H1 (cell line): ENCODE data around the gene PITPNB. TPM values are rescaled to one million over a fixed set of nuclear protein-coding genes. Genes with fewer than 3 reads are reported as not detected.

Experiments
- CTCF ChIA-PET: fragments of 300-600 bp; sonication (Branson Sonifier 250); formaldehyde crosslinking; loops from one replicate; lab custom pipeline; 2021; ENCODE audit not compliant: partially characterized antibody; lab: Charles Lee
- POLR2A ChIA-PET: fragments of 300-600 bp; sonication (Branson Sonifier 250); formaldehyde crosslinking; loops from one replicate; lab custom pipeline; 2021; ENCODE audit warnings: inconsistent platforms; ENCODE audit not compliant: partially characterized antibody; lab: Charles Lee
- DNase-seq, 2 experiments: peaks; one replicate each; pipeline versions ENCODE4 v3.0.0 to v3.0.0-alpha.2; 2010 to 2022; ENCODE audit warnings: low spot score in 2 of 2, low read depth in 1 of 2, mixed read lengths in 1 of 2
- FAIRE-seq: peaks from 2 replicates; lab custom pipeline; 2011; peaks lifted over from hg19 to GRCh38; lab: Jason Lieb, UNC
- H2AFZ ChIP-seq: 2 replicates; pipeline ENCODE4 v1.8.1; 2012; ENCODE audit warnings: low read length, inconsistent platforms
- H2AK5ac ChIP-seq: 2 replicates; pipeline ENCODE4 v1.6.1; 2013; ENCODE audit warnings: low read depth, low read length
- H2BK120ac ChIP-seq: replicated peaks from 2 replicates; pipeline ENCODE3; 2013; ENCODE audit warnings: low read depth, low read length, inconsistent platforms
- H2BK12ac ChIP-seq: 2 replicates; pipeline ENCODE4 v1.6.1; 2013; ENCODE audit warnings: low read depth, low read length
- H2BK15ac ChIP-seq: 2 replicates; pipeline ENCODE4 v1.6.1; 2013; ENCODE audit warnings: low read length
- H2BK20ac ChIP-seq: 2 replicates; pipeline ENCODE4 v1.6.1; 2013; ENCODE audit warnings: low read length
- H2BK5ac ChIP-seq: 2 replicates; pipeline ENCODE4 v1.6.1; 2013; ENCODE audit warnings: low read depth, low read length
- H3K14ac ChIP-seq: 2 replicates; pipeline ENCODE4 v1.6.1; 2013; ENCODE audit warnings: inconsistent platforms; ENCODE audit not compliant: insufficient read length
- H3K18ac ChIP-seq: 2 replicates; pipeline ENCODE4 v1.6.1; 2013; ENCODE audit warnings: low read length; ENCODE audit errors: extremely low read depth
- H3K23ac ChIP-seq: 2 replicates; pipeline ENCODE4 v1.6.1; 2013; ENCODE audit warnings: inconsistent platforms; ENCODE audit not compliant: insufficient read length
- H3K23me2 ChIP-seq: 2 replicates; pipeline ENCODE4 v1.6.1; 2013; ENCODE audit warnings: low read depth, low read length
- H3K27ac ChIP-seq: 2 replicates; pipeline ENCODE4 v1.6.1; 2011; ENCODE audit warnings: low read depth, low read length, inconsistent platforms
- H3K27me3 ChIP-seq, 4 experiments: replicated peaks in 1 of 4; 1 replicate in 1 of 4; 2 replicates in 3 of 4; pipeline versions ENCODE4 v1.6.1 to v1.8.1; 2011 to 2013; ENCODE audit warnings: low read length in 3 of 4, mild to moderate bottlenecking in 3 of 4, inconsistent platforms in 2 of 4, mixed read lengths in 2 of 4, moderate library complexity in 1 of 4; ENCODE audit not compliant: control insufficient read depth in 3 of 4, insufficient read depth in 3 of 4; ENCODE audit errors: extremely low read depth in 1 of 4
- H3K36me3 ChIP-seq, 4 experiments: 2 replicates each; pipeline versions ENCODE4 v1.6.1 to v1.8.1; 2011 to 2013; ENCODE audit warnings: mild to moderate bottlenecking in 4 of 4, low read length in 3 of 4, moderate library complexity in 2 of 4, control low read depth in 1 of 4, inconsistent platforms in 1 of 4; ENCODE audit not compliant: insufficient read depth in 4 of 4, control insufficient read depth in 2 of 4
- H3K4ac ChIP-seq: replicated peaks from 2 replicates; pipeline ENCODE3; 2013; ENCODE audit warnings: low read length, low read depth, mixed read lengths, inconsistent platforms; ENCODE audit not compliant: insufficient read length
- H3K4me1 ChIP-seq, 4 experiments: replicated peaks in 1 of 4; 1 replicate in 1 of 4; 2 replicates in 3 of 4; pipeline versions ENCODE4 v1.6.1 to v1.8.1; 2011 to 2013; ENCODE audit warnings: low read length in 3 of 4, inconsistent platforms in 2 of 4, mixed read lengths in 1 of 4; ENCODE audit not compliant: insufficient read depth in 4 of 4, control insufficient read depth in 3 of 4
- H3K4me2 ChIP-seq, 2 experiments: 2 replicates each; pipeline versions ENCODE4 v1.6.1 to v1.8.1; 2011 to 2013; ENCODE audit warnings: low read depth in 2 of 2, low read length in 2 of 2, control low read depth in 1 of 2, inconsistent platforms in 1 of 2, mild to moderate bottlenecking in 1 of 2; ENCODE audit not compliant: insufficient read depth in 1 of 2
- H3K4me3 ChIP-seq, 4 experiments: fragments of 200-600, 300-600 bp in 1 of 4; sonication (generic), shearing (Covaris generic), sonication (Bioruptor Twin) in 1 of 4; 2 replicates each; pipeline versions ENCODE4 v1.5.1 to v1.8.1; 2011 to 2016; ENCODE audit warnings: low read length in 4 of 4, low read depth in 3 of 4, control low read depth in 2 of 4, inconsistent platforms in 2 of 4, mild to moderate bottlenecking in 2 of 4, mixed read lengths in 1 of 4, moderate library complexity in 1 of 4; ENCODE audit not compliant: insufficient read depth in 2 of 4; ENCODE audit errors: extremely low read depth in 1 of 4
- H3K56ac ChIP-seq: replicated peaks from 2 replicates; pipeline ENCODE3; 2013; ENCODE audit warnings: low read depth, mild to moderate bottlenecking, mixed read lengths, low read length, inconsistent platforms; ENCODE audit not compliant: insufficient read length
- H3K79me1 ChIP-seq: 2 replicates; pipeline ENCODE4 v1.6.1; 2013; ENCODE audit warnings: low read depth, low read length, control low read depth
- H3K79me2 ChIP-seq, 2 experiments: 2 replicates each; pipeline versions ENCODE4 v1.6.1 to v1.8.1; 2012 to 2013; ENCODE audit warnings: low read length in 2 of 2, mild to moderate bottlenecking in 2 of 2, inconsistent platforms in 1 of 2; ENCODE audit not compliant: insufficient read depth in 2 of 2, control insufficient read depth in 1 of 2
- H3K9ac ChIP-seq, 4 experiments: replicated peaks in 1 of 4; 1 replicate in 1 of 4; 2 replicates in 3 of 4; pipeline versions ENCODE4 v1.6.1 to v1.8.1; 2011 to 2013; ENCODE audit warnings: low read depth in 3 of 4, low read length in 3 of 4, control low read depth in 2 of 4, mild to moderate bottlenecking in 2 of 4, moderate library complexity in 2 of 4, inconsistent platforms in 1 of 4; ENCODE audit errors: extremely low read depth in 1 of 4
- H3K9me3 ChIP-seq, 2 experiments: 2 replicates each; pipeline versions ENCODE4 v1.6.1 to v1.8.1; 2012 to 2013; ENCODE audit warnings: mild to moderate bottlenecking in 2 of 2, moderate library complexity in 2 of 2, control low read depth in 1 of 2, inconsistent platforms in 1 of 2, low read depth in 1 of 2, low read length in 1 of 2, mixed read lengths in 1 of 2; ENCODE audit not compliant: insufficient read depth in 2 of 2
- H4K20me1 ChIP-seq, 2 experiments: replicated peaks in 1 of 2; 2 replicates each; pipeline versions ENCODE3 to v1.8.1; 2011 to 2013; ENCODE audit warnings: inconsistent platforms in 2 of 2, low read length in 2 of 2, mild to moderate bottlenecking in 1 of 2; ENCODE audit not compliant: insufficient read depth in 2 of 2, control insufficient read depth in 1 of 2
- H4K5ac ChIP-seq: 2 replicates; pipeline ENCODE4 v1.6.1; 2013; ENCODE audit warnings: low read length, low read depth, mixed read lengths, inconsistent platforms; ENCODE audit not compliant: insufficient read length
- H4K8ac ChIP-seq: 2 replicates; pipeline ENCODE4 v1.8.0; 2013; ENCODE audit warnings: mild to moderate bottlenecking, moderate library complexity, low read length, inconsistent platforms; ENCODE audit not compliant: insufficient read depth; ENCODE audit errors: extremely low read depth
- H4K91ac ChIP-seq: replicated peaks from 2 replicates; pipeline ENCODE3; 2013; ENCODE audit warnings: low read length, mixed read lengths, inconsistent platforms; ENCODE audit not compliant: insufficient read length
- CBX5 ChIP-seq: fragments of 300-800, 300-1000 bp; sonication (generic); IDR thresholded peaks from 2 replicates; pipeline ENCODE4 v1.7.1; 2016; ENCODE audit warnings: antibody characterized with exemption, low read length, low read depth
- CHD1 ChIP-seq: IDR thresholded peaks from 2 replicates; pipeline ENCODE4 v1.6.1; 2012; ENCODE audit warnings: low read depth, low read length, improper control_type of control experiment
- CTCF ChIP-seq, 3 experiments: IDR thresholded peaks; 1 replicate in 2 of 3; 2 replicates in 1 of 3; pipeline versions ENCODE4 v1.5.1 to v1.6.1; 2011; ENCODE audit warnings: low read length in 3 of 3, mild to moderate bottlenecking in 3 of 3, inconsistent platforms in 2 of 3, low read depth in 1 of 3, moderate library complexity in 1 of 3; ENCODE audit not compliant: insufficient read depth in 1 of 3; ENCODE audit errors: control extremely low read depth in 1 of 3
- NRF1 ChIP-seq: IDR thresholded peaks from 2 replicates; pipeline ENCODE4 v1.6.1; 2011; ENCODE audit warnings: mild to moderate bottlenecking, low read depth, low read length, improper control_type of control experiment
- RFX5 ChIP-seq: IDR thresholded peaks from 2 replicates; pipeline ENCODE4 v1.6.1; 2011; ENCODE audit warnings: low read depth, low read length, improper control_type of control experiment, borderline replicate concordance
- SIN3A ChIP-seq, 2 experiments: IDR thresholded peaks in 1 of 2; conservative IDR thresholded peaks in 1 of 2; 2 replicates each; pipeline ENCODE4 v1.6.1; 2011 to 2012; ENCODE audit warnings: low read length in 2 of 2, improper control_type of control experiment in 1 of 2, low read depth in 1 of 2, mild to moderate bottlenecking in 1 of 2
- SP4 ChIP-seq: IDR thresholded peaks from 2 replicates; pipeline ENCODE4 v1.6.1; 2012; ENCODE audit warnings: low read length, inconsistent platforms
- SRF ChIP-seq: IDR thresholded peaks from 2 replicates; pipeline ENCODE4 v1.6.1; 2011; ENCODE audit warnings: mild to moderate bottlenecking, low read depth, low read length, moderate library complexity
- WGBS, 2 experiments: shearing (Covaris generic) in 1 of 2; methylation state at CpG; one replicate each; pipeline versions ENCODE4 v1.1.6 to v1.1.7; 2013 to 2015; ENCODE audit warnings: low lambda C conversion rate in 2 of 2, mixed read lengths in 2 of 2, inconsistent platforms in 1 of 2, low coverage in 1 of 2, missing lambda C conversion rate in 1 of 2; ENCODE audit not compliant: insufficient replicate concordance in 2 of 2, insufficient coverage in 1 of 2, insufficient read length in 1 of 2; ENCODE audit errors: extremely low coverage in 1 of 2, missing lambda C conversion rate in 1 of 2; 5-methylcytosine and 5-hydroxymethylcytosine counted together
- polyA plus RNA-seq, 7 experiments: library from polyadenylated mRNA; depleted of rRNA in 3 of 7; stranded (reverse) in 5 of 7; unstranded in 2 of 7; fragments of >200 nt in 5 of 7; fragments of 200-250 nt in 2 of 7; gene quantifications; 1 replicate in 5 of 7; 2 replicates in 1 of 7; 4 replicates in 1 of 7; pipeline versions ENCODE4 v1.2.1 to v1.2.3, GENCODE V29; 2011 to 2013; ENCODE audit warnings: missing spikeins in 2 of 7, mixed read lengths in 2 of 7
- total RNA-seq: library from RNA; stranded (reverse); fragmentation: NEBNext Ultra II Directional; extraction: Animal tissue kit (Norgen Biotek cat#: 25700); gene quantifications from 2 replicates; pipeline ENCODE4 v1.2.1, GENCODE V29; 2021

PITPNB gene
- total and polyA plus RNA-seq, 2 of the 8 experiments (the other 6 are each of a cell fraction or from before 2014, with no cell fraction given): 24.6 to 89.3 TPM

GRCh38 chr22:27804470-27805297 lies 114.4 kb downstream of the PITPNB start:
- peak overlapping the region; percentile 100 for H2BK15ac ChIP-seq
- FAIRE-seq: peak; percentile 19
- peak overlapping the region in 3 of 4 experiments; percentile 15 to 37 (median 21); a peak in 5 of 8 replicates for H3K4me3 ChIP-seq
- peak in 1 of 2 experiments; percentile 86 for DNase-seq
- H2AK5ac ChIP-seq: peak overlapping the region; percentile 92
- no peak overlapping the region for H3K14ac ChIP-seq
- no peak overlapping the region for H4K5ac ChIP-seq
- H3K4me2 ChIP-seq: peak overlapping the region; percentile 63 to 83
- H3K23ac ChIP-seq: no peak overlapping the region
- peaks cover 23 to 40% (median 36%) of the 10 kb centered on the region in 4 experiments for H3K27me3 ChIP-seq
- H3K18ac ChIP-seq: peak overlapping the region; percentile 64
- peak overlapping the region; percentile 58 for H4K91ac ChIP-seq
- no peak overlapping the region for H3K56ac ChIP-seq
- H2BK120ac ChIP-seq: peak overlapping the region; percentile 52
- no peak overlapping the region for H2AFZ ChIP-seq
- no peak overlapping the region for H3K9ac ChIP-seq
- ChIA-PET POLR2A (interaction anchor here (0.6 kb wide), 1 partner anchor 111 kb away, joined by 3 read pairs; no protein-coding TSS in a partner anchor), CTCF (interaction anchor here (0.6 to 2.5 kb wide), 28 partner anchors 8 to 608 kb away, joined by 3 to 14 read pairs (median 3); no protein-coding TSS in a partner anchor)
- peak overlapping the region; percentile 99 for H2BK12ac ChIP-seq
- peaks cover 19% of the 10 kb centered on the region for H3K23me2 ChIP-seq
- peak overlapping the region; percentile 66; the same call in 1 of the 2 replicates for H2BK5ac ChIP-seq
- WGBS, 2 experiments: 21% methylated on average over 27 of the region's 31 CpGs; no CpG with 5 or more reads in 1 of the 2 experiments
- peak overlapping the region; percentile 94 for H2BK20ac ChIP-seq
- H3K4ac ChIP-seq: peak overlapping the region; percentile 73
- peaks cover 0 to 4% (median 0%) of the 10 kb centered on the region in 4 experiments; a peak in 1 of 8 replicates for H3K36me3 ChIP-seq
- H3K79me2 ChIP-seq: no peaks in the 10 kb centered on the region
- no peaks in the 10 kb centered on the region for H3K9me3 ChIP-seq
- peaks cover 0 to 23% (median 18%) of the 10 kb centered on the region in 4 experiments; a peak in 6 of 7 replicates for H3K4me1 ChIP-seq
- peaks cover 0 to 2% of the 10 kb centered on the region in 2 experiments for H4K20me1 ChIP-seq
- no peak overlapping the region for H3K27ac ChIP-seq
- H3K79me1 ChIP-seq: no peaks in the 10 kb centered on the region
- H4K8ac ChIP-seq: peak overlapping the region; percentile 73
- TF ChIP-seq NRF1 (no peak), CTCF (IDR thresholded peaks at IDR 0.05; ENCODE audit: control extremely low read depth in 1 of 3, insufficient read depth in 1 of 3, low read depth in 1 of 3, low read length in 3 of 3) (peak; percentile 74 to 81 (median 80)), RFX5 (no peak), SRF (no peak), SP4 (no peak), CBX5 (no peak), SIN3A (conservative IDR thresholded peaks at IDR 0.05 in 1 of 2, IDR thresholded peaks at IDR 0.05 in 1 of 2; ENCODE audit: low read depth in 1 of 2, low read length in 2 of 2) (no peak), CHD1 (no peak)
